OCI-LY3 (cell line): ENCODE results near the gene COL20A1.

Source experiments
- EZH2phosphoT487 ChIP-seq: fragments of 200-600 bp; shearing (Covaris generic); IDR thresholded peaks from 2 replicates; pipeline ENCODE4 v1.6.1; 2018; ENCODE audit warnings: antibody characterized with exemption, mixed run types, low read depth
- TF ChIP-seq, protein P1 (sequence below): fragments of 200-600, 300-600 bp; sonication (generic); IDR thresholded peaks from 2 replicates; pipeline ENCODE4 v1.5.1; 2014; ENCODE audit warnings: antibody characterized with exemption, low read length, low read depth

DNA sequence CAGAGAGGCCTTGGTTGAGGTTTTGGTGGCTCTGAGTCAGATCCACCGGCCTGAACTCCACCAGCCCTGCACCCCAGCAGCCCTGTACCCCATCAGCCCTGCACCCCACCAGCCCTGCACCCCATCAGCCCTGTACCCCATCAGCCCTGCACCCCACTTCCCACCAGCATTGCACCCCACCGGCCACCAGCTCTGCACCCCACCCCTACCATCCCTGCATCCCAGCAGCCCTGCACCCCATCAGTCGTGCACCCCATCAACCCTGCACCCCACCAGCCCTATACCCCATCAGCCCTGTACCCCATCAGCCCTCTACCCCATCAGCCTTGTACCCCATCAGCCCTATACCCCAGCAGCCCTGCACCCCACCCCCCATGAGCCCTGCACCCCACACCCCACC is 82.5 kb downstream of the COL20A1 start:
- TF ChIP-seq, protein P1, sequence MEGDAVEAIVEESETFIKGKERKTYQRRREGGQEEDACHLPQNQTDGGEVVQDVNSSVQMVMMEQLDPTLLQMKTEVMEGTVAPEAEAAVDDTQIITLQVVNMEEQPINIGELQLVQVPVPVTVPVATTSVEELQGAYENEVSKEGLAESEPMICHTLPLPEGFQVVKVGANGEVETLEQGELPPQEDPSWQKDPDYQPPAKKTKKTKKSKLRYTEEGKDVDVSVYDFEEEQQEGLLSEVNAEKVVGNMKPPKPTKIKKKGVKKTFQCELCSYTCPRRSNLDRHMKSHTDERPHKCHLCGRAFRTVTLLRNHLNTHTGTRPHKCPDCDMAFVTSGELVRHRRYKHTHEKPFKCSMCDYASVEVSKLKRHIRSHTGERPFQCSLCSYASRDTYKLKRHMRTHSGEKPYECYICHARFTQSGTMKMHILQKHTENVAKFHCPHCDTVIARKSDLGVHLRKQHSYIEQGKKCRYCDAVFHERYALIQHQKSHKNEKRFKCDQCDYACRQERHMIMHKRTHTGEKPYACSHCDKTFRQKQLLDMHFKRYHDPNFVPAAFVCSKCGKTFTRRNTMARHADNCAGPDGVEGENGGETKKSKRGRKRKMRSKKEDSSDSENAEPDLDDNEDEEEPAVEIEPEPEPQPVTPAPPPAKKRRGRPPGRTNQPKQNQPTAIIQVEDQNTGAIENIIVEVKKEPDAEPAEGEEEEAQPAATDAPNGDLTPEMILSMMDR, result no peak
- TF ChIP-seq EZH2phosphoT487, result no peak
